Activated CD4-positive, alpha-beta T cell treated with anti-CD3 and anti-CD28 coated beads, Interleukin-2, amount 10 ng/mL, durations not matched to agents 24 days and 14 days (primary cell): ENCODE results near the gene RFX2. TPM values are rescaled to one million over a fixed set of nuclear protein-coding genes. Genes with fewer than 3 reads are reported as not detected.

Experiments used
- DNase-seq: peaks from one replicate; pipeline ENCODE4 v3.0.0; 2022
- H3K27ac Mint-ChIP-seq: one replicate; pipeline ENCODE4 v1.8.0; 2022; ENCODE audit warnings: mild to moderate bottlenecking, mixed read lengths
- H3K27me3 Mint-ChIP-seq: one replicate; pipeline ENCODE4 v1.8.0; 2022; ENCODE audit warnings: mixed read lengths
- H3K36me3 Mint-ChIP-seq: one replicate; pipeline ENCODE4 v1.8.0; 2022; ENCODE audit warnings: low read depth, mild to moderate bottlenecking, mixed read lengths
- H3K4me1 Mint-ChIP-seq: one replicate; pipeline ENCODE4 v1.8.0; 2021; ENCODE audit warnings: mixed read lengths
- H3K4me3 Mint-ChIP-seq: one replicate; pipeline ENCODE4 v1.8.0; 2022; ENCODE audit warnings: mild to moderate bottlenecking, moderate library complexity, mixed read lengths
- H3K9me3 Mint-ChIP-seq: one replicate; pipeline ENCODE4 v1.8.0; 2021; ENCODE audit warnings: mixed read lengths
- intact Hi-C: fragments of 100-400 bp; cut with micrococcal nuclease; formaldehyde crosslinking; loops from one replicate; pipeline ENCODE4 v1.15.1; 2023
- total RNA-seq: library from RNA; stranded (reverse); gene quantifications from 2 replicates; pipeline ENCODE4 v1.2.3, GENCODE V29; 2022

RFX2 gene
- total RNA-seq, 1 donor from 2014 or later: 10.5 TPM

- no peak overlapping the region for H3K27ac Mint-ChIP-seq
- intact Hi-C loops: no loop called here
- peaks cover 7% of the 10 kb centered on the region for H3K9me3 Mint-ChIP-seq
- H3K27me3 Mint-ChIP-seq: no peaks in the 10 kb centered on the region
- DNase-seq: no peak
- peaks cover 13% of the 10 kb centered on the region for H3K4me1 Mint-ChIP-seq
- peaks cover 9% of the 10 kb centered on the region for H3K36me3 Mint-ChIP-seq
- no peak overlapping the region for H3K4me3 Mint-ChIP-seq
Observed at GRCh38 chr19:6099033-6099432, 11.3 kb downstream of the RFX2 start.

DNA sequence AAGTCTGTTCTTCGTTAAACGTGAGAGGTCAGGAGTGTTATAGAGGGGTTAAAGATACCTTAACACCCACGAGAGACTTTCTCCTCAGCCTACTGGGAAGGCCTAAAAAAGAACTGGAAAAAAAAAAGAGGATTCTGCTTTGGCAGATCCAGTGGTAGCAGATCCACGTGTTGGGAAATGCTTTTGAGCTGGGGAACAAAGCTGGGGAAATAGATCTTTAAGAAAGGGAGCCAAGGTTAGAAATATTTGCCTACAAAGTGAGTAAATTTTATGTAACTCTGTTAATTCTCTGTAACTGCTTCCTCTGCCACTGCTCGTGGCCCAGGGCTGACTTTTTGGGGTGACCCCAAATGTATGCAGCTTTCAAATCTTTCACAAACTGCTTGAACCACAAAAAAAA is 11.7 kb downstream of the RFX2 start:
- Mint-ChIP-seq H3K4me3 (no peak overlapping the region), H3K9me3 (peaks cover 7% of the 10 kb centered on the region), H3K27ac (no peak overlapping the region), H3K4me1 (peaks cover 13% of the 10 kb centered on the region), H3K27me3 (no peaks in the 10 kb centered on the region), H3K36me3 (peaks cover 9% of the 10 kb centered on the region)
- DNase-seq: no peak
- intact Hi-C loops: no loop called here

- Mint-ChIP-seq H3K36me3 (peaks cover 9% of the 10 kb centered on the region), H3K27me3 (no peaks in the 10 kb centered on the region)
- intact Hi-C loops: no loop called here
Observed at GRCh38 chr19:6097911-6098310, 12.4 kb downstream of the RFX2 start.

DNA sequence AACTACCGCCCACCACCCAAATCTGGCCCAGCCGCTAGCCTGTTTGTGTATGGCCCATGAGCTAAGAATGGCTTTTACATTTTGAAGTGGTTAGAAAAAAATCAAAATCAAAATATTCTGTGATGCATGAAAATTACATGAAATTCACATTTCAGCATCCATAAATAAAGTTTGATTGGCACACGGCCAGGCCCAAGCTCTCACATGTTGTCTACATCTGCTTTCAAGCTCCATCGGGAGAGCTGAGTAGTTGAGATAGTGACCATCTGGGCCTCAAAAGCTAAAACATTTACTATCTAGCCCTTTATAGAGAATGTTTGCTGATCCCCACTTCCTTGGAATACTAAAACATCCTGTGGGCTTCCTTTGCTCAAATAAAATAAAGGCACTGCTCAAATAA is 14.5 kb downstream of the RFX2 start:
- no peak for DNase-seq
- intact Hi-C loops: no loop called here
- no peak overlapping the region for H3K27ac Mint-ChIP-seq
- peaks cover 7% of the 10 kb centered on the region for H3K36me3 Mint-ChIP-seq
- peaks cover 3% of the 10 kb centered on the region for H3K27me3 Mint-ChIP-seq
- H3K4me1 Mint-ChIP-seq: peaks cover 9% of the 10 kb centered on the region
- H3K4me3 Mint-ChIP-seq: no peak overlapping the region
- peaks cover 7% of the 10 kb centered on the region for H3K9me3 Mint-ChIP-seq

More at GRCh38 chr19:6097911-6098310, 12.4 kb downstream of the RFX2 start:
- no peak for DNase-seq
- Mint-ChIP-seq H3K27ac (no peak overlapping the region), H3K4me1 (peaks cover 13% of the 10 kb centered on the region), H3K9me3 (peaks cover 7% of the 10 kb centered on the region), H3K4me3 (no peak overlapping the region)

DNA sequence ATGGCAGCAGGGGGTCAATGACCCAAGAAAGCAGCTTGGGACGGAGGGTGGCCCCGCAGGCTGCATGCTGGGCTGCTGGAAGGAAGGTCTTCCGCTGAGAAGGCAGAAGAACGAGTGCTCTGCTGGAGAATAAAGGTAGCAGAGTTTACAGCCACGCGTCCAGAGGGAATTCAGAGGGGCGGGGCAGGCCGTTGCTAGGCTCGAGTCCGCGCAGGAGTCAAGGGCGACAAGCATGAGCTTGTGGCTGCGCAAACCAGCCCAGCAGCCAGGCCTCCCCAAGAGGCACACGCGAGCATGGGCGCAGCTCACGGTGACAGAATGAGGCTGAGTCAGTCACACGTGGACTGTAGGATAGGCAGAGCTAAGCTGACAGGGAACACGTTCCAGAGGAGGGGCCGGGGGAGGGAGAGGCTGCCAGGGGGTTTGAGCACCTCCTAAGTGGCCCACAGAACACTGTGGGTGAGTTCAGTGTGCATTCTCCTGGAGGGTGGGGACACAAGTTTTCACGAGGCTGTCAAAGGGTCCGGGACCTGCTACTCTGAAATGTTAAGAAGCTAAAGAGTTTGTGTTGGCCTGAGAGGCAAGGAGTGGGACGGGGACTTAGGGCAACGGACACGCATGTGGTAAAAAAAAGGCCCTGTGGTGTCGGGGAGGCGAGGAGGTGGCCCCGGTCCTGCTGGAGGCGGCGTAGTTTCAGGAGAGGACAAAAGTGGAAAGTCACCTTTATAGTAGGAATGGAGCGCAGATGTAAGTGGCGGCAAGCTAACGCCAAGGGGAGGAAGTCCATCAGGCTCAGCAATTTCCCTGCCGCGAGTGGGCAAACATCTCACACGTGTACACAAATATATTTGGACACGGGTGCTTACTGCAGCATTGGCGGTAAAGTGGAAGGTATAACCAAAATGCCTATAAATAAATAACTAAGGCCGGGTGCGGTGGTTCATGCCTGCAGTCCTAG is 17.7 kb downstream of the RFX2 start:
- Mint-ChIP-seq H3K4me3 (no peak overlapping the region), H3K4me1 (peaks cover 4% of the 10 kb centered on the region), H3K9me3 (no peaks in the 10 kb centered on the region), H3K27ac (no peak overlapping the region), H3K27me3 (peaks cover 4% of the 10 kb centered on the region), H3K36me3 (no peaks in the 10 kb centered on the region)
- no peak for DNase-seq
- intact Hi-C loops: no loop called here

- intact Hi-C loops: no loop called here
- Mint-ChIP-seq H3K4me3 (no peak overlapping the region), H3K36me3 (no peaks in the 10 kb centered on the region)
Observed at GRCh38 chr19:6091771-6092291, 18.5 kb downstream of the RFX2 start.

GRCh38 chr19:6090634-6091033 is 19.7 kb downstream of the RFX2 start:
- DNase-seq: no peak
- H3K4me3 Mint-ChIP-seq: no peak overlapping the region
- H3K4me1 Mint-ChIP-seq: peaks cover 15% of the 10 kb centered on the region
- H3K9me3 Mint-ChIP-seq: no peaks in the 10 kb centered on the region
- H3K36me3 Mint-ChIP-seq: no peaks in the 10 kb centered on the region
- intact Hi-C loops: no loop called here
- H3K27ac Mint-ChIP-seq: no peak overlapping the region
- peaks cover 4% of the 10 kb centered on the region for H3K27me3 Mint-ChIP-seq

More at GRCh38 chr19:6091771-6092291, 18.5 kb downstream of the RFX2 start:
- Mint-ChIP-seq H3K27me3 (peaks cover 4% of the 10 kb centered on the region), H3K9me3 (no peaks in the 10 kb centered on the region), H3K4me1 (peaks cover 12% of the 10 kb centered on the region), H3K27ac (no peak overlapping the region)
- DNase-seq: no peak

- H3K36me3 Mint-ChIP-seq: no peaks in the 10 kb centered on the region
- H3K27ac Mint-ChIP-seq: no peak overlapping the region
- H3K4me3 Mint-ChIP-seq: no peak overlapping the region
- intact Hi-C loops: no loop called here
- H3K9me3 Mint-ChIP-seq: no peaks in the 10 kb centered on the region
- no peak for DNase-seq
- peaks cover 4% of the 10 kb centered on the region for H3K27me3 Mint-ChIP-seq
- H3K4me1 Mint-ChIP-seq: peaks cover 15% of the 10 kb centered on the region
Observed at GRCh38 chr19:6088602-6089049, 21.7 kb downstream of the RFX2 start.

DNA sequence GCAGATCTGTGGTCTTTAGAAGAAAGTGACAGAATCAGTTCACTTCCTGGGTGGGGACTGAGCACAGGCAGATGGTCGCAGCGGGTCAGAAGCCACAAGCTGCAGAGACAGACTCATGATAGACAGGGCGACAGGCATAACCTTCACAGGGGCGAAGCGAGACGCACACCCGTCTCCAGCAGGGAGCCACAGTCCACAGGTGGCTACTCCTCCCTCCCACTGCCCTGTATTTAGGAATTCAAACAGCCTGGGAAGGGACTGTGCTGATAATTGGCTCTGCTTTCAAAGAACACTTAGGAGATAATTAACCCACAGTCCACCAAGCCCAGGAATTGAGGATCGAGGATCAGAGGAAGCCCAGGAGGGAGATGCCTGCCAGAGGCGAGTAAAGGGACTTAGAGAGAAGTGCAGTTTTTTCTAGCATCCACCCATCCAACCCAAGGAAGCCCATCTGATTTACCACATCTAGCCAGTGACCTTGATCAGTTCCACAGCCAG is 23.2 kb downstream of the RFX2 start:
- Mint-ChIP-seq H3K36me3 (no peaks in the 10 kb centered on the region), H3K27me3 (peaks cover 4% of the 10 kb centered on the region), H3K27ac (no peak overlapping the region), H3K4me1 (peaks cover 15% of the 10 kb centered on the region), H3K4me3 (peak overlapping the region; percentile 66), H3K9me3 (no peaks in the 10 kb centered on the region)
- DNase-seq: peak; percentile 70
- intact Hi-C loops: no loop called here

GRCh38 chr19:6086068-6086788 is 24.1 kb downstream of the RFX2 start:
- Mint-ChIP-seq H3K4me1 (peaks cover 15% of the 10 kb centered on the region), H3K27me3 (peaks cover 1% of the 10 kb centered on the region), H3K9me3 (no peaks in the 10 kb centered on the region)

GRCh38 chr19:6084821-6085220 is 25.5 kb downstream of the RFX2 start:
- Mint-ChIP-seq H3K27me3 (peaks cover 1% of the 10 kb centered on the region), H3K4me1 (peaks cover 15% of the 10 kb centered on the region), H3K4me3 (no peak overlapping the region), H3K36me3 (no peaks in the 10 kb centered on the region), H3K27ac (no peak overlapping the region), H3K9me3 (no peaks in the 10 kb centered on the region)
- intact Hi-C loops: no loop called here
- no peak for DNase-seq

More at GRCh38 chr19:6086068-6086788, 24.1 kb downstream of the RFX2 start:
- H3K27ac Mint-ChIP-seq: no peak overlapping the region
- no peak for DNase-seq
- no peaks in the 10 kb centered on the region for H3K36me3 Mint-ChIP-seq
- no peak overlapping the region for H3K4me3 Mint-ChIP-seq
- intact Hi-C loops: no loop called here

- Mint-ChIP-seq H3K36me3 (no peaks in the 10 kb centered on the region), H3K27ac (no peak overlapping the region), H3K9me3 (no peaks in the 10 kb centered on the region), H3K4me3 (no peak overlapping the region), H3K4me1 (no peaks in the 10 kb centered on the region), H3K27me3 (no peaks in the 10 kb centered on the region)
- DNase-seq: no peak
- intact Hi-C loops: no loop called here
Observed at GRCh38 chr19:6079107-6079506, 31.2 kb downstream of the RFX2 start.

- H3K9me3 Mint-ChIP-seq: no peaks in the 10 kb centered on the region
- no peak for DNase-seq
- no peak overlapping the region for H3K27ac Mint-ChIP-seq
- no peaks in the 10 kb centered on the region for H3K4me1 Mint-ChIP-seq
- H3K36me3 Mint-ChIP-seq: no peaks in the 10 kb centered on the region
- intact Hi-C loops: no loop called here
- H3K27me3 Mint-ChIP-seq: no peaks in the 10 kb centered on the region
- no peak overlapping the region for H3K4me3 Mint-ChIP-seq
Observed at GRCh38 chr19:6078068-6078467, 32.2 kb downstream of the RFX2 start.
